Stimulated activated CD4-positive, alpha-beta T cell treated with anti-CD3 and anti-CD28 coated beads, Interleukin-15, amount 100 ng/mL, for 24 hours (primary cell): ENCODE results near the gene CNN1.

Source experiments
- DNase-seq: peaks from one replicate; pipeline ENCODE4 v3.0.0-alpha.2; 2020

CNN1 gene

DNA sequence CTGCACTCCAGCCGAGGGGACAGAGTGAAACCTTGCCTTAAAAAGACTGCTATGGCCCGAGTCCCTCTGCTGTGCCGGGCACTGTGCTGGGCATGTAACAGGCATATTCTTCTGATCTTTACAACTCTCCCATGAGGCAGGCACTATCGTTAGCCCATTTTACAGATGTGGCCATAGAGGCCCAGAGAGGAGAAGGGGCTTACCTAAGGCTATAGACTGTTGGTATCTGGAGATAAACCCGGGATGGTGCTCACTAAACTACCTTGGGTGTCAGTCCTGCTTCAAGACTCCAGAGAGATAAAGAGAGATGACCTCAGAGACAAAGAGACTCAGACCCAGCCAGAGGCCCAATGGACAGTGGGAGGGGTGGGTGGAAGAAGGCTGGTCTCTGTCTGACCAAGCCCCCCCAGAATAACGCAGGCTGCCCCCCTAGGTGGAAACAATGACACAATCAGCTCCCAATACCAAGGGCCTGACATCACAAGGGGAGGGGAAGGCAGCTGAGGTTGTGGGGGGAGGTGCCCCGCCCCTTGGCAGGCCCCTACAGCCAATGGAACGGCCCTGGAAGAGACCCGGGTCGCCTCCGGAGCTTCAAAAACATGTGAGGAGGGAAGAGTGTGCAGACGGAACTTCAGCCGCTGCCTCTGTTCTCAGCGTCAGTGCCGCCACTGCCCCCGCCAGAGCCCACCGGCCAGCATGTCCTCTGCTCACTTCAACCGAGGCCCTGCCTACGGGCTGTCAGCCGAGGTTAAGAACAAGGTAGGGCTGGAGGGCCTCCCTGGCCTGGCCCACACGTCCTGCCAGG lies at the start of gene CNN1:
CNN1 (plus strand) TSS at position 620 of the 805 bp plus-strand sequence; CDS start at position 697, 77 bp downstream.
- DNase-seq: no peak

DNA sequence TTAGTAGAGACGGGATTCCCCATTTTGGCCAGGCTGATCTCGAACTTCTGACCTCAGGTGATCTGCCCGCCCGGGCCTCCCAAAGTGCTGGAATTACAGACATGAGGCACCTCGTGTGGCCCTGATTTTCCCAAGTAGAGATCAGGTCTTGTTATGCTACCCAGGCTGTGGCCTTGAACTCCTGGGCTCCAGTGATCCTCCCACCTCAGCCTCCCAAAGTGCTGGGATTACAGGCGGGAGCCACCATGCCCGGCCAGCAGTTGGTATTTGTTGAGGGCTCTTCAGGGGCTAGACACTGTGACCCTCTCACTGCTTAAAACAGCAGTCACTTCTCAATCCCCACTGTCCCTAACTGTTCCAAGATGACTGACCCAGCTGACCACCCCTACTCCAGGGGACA lies 49.3 kb upstream of the CNN1 start:
- DNase-seq: no peak

DNA sequence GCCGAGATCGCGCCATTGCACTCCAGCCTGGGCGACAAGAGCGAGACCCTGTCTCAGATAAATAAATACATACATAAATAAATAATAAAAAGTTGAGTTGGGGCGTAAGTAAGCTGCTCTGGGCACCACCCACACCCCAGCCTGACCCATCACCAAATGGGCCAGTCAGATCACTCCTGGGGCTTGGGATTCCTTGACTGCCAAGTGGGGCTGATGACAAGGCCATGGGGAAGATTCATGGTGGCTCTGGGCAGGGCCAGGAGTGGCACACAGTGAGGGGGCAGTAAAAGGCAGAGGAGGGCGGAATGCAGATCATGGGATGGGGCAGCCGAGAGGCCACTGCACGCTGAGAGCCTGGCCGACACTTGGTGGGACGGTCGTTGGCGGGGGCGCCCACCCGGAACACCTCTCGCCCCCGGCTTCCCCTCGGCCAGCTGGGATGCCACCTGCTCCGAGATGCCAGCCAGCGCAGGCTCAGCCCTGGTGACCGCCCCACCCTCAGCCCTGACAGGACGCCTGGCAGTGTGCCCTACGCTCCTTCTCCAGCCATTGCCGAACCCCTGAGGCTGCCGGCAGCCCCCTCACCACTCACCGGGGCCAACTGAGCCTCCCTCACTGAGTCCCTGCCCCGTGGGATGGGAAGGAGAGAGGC lies 43.9 kb upstream of the CNN1 start:
- no peak for DNase-seq

DNA sequence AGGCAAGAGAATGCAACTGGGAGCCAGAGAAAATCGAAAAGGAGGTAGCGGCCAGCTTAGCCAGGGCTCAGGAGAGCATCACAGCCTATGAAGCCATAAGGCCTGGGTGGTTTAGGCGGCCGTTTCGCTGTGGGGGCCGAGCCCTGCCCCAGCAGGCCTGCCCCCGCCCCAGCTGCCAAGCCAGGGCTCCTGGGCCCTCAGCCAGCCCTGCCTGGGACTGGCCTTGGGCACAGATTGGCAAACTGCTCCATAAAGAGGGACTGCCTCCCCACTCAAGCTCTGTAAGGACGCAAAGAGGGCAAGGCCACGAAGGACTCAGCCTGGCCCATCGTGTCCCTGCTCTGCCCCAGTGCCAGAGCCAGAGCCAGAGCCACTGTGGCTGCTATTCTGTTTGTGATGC lies 43.2 kb upstream of the CNN1 start:
- DNase-seq: no peak

DNA sequence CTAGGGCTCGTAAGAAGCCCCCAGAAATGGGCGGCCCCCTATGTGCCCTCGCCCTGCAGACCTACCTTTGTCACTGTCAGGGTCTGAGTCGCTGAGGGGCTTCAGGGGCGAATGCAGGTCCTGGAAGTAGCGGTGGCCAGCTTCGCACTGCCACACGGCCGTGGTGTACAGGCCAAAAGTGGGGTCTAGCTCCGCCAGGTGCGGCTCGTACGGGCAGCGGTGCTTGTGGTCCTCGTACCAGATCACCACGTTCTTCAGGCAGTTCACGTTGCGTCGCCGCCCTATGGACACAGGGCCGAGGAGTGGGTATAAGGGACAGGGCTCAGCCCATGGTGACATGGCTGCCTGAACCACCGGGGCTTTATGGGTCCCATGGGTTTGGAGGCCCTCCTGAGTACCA lies 42.8 kb upstream of the CNN1 start:
- no peak for DNase-seq

DNA sequence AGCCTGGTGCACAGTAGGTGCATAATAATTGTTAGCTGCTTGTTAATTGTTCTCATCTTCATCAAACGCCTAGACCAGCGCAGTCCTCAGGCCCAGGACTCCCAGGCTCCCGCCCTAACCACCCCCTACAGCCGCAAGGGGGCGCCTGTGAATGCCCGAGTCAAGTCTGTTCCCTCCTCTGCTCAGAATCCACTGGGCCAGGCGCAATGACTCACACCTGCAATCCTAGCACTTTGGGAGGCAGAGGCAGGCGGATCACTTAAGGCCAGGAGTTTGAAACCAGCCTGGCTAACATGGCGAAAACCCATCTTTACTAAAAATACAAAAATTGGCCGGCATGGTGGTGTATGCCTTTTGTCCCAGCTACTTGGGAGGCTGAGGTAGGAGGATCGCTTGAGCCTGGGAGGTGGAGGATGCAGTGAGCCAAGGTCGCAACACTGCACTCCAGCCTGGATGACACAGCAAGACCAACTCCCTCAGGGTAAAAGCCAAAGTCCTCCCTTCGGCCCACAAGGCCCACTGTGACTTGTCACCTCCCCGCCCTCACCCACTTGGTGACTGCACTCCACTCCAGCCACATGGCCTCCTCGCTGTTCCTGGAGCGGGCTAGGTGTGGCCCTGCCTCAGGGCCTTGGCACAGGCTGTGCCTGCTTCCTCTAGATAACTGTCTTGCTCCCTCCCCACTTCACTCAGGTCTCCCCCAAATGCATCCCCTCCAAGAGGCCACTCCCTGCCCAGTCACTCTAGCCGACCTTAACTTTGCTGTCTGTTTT lies 42.1 kb upstream of the CNN1 start:
- DNase-seq: peak; percentile 80

DNA sequence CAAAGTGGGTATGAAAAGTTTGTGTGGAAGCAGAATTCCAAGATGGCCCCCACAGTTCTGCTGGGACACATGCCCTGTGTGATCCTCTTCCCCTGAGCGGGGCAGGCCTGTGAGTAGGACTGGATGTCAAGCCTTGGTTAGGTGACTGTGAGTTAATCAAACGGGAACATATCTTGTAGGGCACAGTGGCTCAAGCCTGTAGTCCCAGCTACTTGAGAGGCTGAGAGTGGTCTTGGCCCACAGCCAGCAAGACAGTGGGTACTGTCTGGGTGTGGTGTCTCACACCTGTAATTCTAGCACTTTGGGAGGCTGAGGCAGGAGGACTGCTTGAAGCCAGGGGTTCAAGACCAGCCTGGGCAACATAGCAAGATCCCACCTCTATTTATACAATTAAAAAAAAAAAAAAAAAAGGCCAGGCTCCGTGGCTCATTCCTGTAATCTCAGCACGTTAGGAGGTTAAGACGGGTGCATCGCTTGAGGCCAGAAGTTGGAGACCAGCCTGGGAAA lies 39.4 kb upstream of the CNN1 start:
- DNase-seq: no peak

DNA sequence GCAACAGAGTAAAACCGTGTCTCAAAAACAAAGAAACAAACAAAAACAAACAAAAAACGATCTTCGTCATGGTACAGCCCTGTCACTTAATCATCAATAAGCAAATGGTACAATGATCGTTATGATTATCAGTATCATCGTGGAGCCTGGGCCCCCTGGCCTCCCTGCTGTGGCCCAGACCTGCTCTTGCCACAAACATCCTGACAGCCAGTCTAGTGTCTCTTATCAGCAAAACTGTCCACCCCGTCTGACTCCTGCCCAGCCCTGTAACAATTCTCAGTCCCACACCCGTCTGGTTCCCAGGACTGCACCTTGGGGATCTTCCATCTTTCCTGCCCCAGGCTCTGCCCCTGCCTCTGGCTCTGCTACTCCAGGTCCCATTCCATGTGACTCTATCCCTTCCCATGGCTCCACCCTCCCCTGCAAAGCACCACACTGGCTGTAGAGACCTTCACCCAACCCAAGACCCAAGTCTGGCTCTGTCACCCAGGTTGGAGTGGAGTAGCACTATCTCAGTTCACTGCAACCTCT lies 38.7 kb upstream of the CNN1 start:
- DNase-seq: no peak

DNA sequence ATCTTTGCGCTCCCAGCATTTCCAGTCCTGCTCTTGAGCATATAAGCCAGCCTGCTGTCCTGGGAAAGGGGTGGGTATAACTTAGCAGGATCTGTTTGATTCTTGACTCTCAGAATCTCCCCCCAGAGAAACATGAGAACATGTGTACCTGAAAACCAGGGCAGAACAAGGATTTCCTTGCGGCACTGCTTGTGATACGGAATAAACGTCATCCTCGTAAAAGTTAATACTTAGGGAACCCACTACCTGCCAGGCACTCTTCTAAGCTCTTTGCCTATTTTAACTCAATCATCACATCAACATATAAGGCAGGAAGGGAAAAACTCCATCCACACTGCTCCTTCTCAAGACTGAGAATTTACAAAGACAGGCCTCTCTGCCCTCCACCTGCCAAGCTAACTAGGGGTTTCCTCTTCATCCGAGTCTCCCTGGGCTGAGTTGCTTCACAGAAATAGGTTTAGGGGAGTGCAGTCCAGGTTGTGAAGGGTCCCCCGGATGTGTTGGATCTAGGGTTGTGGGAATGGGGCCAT lies 34.1 kb upstream of the CNN1 start:
- no peak for DNase-seq

DNA sequence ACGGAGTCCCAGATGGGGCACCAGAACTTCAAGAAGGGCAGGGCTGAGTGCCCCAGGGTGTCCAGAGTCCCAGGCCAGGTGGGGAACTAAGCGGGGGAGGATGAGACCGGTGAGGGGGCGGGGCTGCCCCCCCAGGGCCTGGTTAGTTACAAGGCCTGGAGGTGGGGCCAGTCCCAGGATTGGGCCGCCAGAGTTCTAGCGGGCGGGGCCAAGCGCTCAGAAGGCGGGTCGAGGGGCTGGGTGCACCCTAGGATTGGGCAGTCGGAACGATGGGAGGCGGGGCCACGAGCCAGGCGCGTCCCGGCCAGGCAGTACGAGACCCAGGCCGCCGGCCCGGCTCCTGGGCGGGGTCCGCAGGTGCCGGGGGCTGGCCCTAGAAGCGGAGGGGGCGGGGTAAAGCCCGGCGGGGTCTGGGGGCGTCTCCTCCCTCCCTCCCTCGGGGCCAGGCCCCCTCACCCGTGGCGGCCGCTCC lies 33.6 kb upstream of the CNN1 start:
- DNase-seq: peak; percentile 99

DNA sequence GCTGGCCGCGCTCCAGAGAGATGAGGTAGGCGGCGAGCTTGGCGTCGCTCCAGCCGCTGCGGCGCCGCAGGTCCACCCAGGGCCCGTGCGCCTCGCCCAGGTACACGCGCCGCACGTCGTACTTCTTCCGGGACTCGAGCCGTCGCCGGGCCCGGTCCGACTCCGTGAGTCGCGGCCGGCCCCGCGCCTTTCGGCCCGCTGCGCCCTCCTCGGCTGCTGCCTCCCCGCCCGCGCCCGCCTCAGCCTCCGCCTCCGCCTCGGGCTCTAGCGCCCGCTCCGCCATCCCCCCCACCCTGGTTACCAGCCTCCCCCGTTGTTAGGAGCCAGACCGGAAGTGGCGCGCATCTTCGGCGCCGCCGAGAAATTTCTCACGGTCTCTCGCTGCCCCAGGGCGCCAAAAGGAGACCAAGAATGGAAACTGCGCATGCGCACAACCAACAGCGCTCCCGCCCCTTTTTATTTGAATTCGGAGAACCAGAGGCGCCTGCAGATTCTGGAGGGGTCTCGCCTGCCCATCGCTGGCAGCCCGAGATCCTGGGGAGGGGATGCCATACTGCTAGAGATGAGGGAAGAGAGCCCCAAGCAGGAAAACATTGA lies 33.0 kb upstream of the CNN1 start, which contains the start of gene ZNF653:
ZNF653 (minus strand) TSS at position 336 of the 597 bp plus-strand sequence; CDS start at position 283, 53 bp downstream.
- peak; percentile 95 for DNase-seq

DNA sequence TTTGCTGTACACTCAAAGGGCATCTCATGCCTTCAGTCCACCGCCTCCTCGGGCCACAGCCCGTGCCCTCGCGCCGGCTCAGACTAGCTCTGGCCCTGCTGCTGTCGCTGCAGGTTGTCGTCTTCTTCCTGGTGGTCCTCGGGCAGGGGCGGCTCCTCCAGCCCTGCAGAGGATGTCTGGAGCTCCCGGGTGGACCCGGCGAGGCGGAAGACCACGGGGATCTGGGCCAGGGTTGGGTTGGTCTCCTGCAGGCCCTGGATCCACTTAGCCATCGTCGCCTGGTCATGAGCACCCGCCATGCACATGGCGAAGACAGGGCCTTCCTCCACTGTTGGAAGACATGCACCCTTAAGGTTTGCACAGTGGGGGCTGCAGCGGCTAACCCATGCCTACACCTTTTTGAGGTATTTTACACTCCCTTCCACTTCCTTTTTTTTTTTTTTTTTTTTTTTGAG lies 32.5 kb upstream of the CNN1 start:
- DNase-seq: no peak

DNA sequence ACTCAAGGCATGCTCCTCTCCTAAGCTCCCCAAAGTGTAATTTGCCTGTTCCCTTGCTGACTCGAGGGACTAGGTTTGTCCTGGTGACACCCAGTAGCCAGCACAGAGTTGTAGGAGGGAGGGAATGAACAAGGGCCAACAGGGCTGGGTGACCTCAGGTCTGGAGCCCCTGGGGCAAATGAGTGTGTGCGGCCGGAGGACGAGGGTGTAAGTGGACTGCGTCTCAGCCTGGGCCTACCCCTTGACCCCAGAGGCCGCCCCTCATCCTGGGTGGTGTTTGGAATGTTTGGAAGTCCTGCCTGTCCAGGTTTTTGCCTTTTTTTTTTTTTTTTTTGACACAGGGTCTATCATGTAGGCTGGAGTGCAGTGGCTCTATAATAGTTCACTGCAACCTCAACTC lies 31.7 kb upstream of the CNN1 start:
- no peak for DNase-seq

DNA sequence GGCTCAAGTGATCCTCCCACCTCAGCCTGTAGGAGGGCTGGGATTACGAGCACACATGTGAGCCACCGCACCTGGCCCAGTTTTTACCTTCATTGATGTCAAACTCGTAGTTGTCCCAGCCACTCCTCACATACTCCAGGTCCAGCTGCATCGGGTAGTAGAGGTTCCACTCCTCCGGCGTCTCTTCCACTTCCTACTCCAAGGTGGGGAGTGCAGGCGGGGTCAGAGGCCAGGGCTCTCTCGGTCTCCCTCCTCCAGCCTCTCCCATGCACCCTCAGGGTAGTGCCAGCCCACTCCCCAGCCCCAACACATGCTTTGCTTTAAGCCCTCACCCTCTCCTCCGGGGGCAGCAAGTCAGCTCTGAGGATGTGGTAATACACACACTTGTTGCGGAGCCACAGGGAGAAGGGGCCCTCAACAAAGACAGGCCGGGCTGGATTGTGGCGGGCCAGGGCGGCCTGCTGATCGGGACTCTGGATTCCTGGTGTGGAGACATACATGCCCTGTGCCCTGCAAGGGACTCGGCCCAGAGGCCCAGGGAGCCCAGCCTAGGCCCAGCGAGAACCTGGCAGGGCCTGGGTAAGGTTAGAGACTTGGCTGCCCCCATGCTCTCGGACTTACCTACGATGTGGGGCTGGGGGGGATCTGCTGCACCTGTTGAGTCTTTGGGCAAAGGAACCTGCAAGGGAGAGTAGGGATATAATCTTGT lies 31.1 kb upstream of the CNN1 start:
- no peak for DNase-seq

DNA sequence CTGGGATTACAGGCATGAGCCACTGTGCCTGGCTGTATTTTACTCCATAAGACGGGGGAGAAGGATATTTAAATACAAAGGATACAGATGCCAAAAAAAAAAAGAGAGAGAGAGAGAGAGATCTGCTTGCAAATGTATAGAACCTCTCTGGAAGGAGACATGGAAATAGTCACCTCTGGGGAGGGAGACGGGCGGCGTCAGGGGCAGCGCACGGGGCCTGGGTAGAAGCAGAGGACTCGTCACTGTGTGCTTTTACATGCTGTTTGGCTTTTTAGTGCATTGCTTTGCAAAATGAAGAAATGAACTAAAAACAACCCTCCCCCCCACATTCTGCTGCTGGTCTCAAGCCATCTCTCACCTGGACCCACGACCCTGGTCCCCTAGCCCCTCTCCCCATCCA lies 28.2 kb upstream of the CNN1 start:
- no peak for DNase-seq

DNA sequence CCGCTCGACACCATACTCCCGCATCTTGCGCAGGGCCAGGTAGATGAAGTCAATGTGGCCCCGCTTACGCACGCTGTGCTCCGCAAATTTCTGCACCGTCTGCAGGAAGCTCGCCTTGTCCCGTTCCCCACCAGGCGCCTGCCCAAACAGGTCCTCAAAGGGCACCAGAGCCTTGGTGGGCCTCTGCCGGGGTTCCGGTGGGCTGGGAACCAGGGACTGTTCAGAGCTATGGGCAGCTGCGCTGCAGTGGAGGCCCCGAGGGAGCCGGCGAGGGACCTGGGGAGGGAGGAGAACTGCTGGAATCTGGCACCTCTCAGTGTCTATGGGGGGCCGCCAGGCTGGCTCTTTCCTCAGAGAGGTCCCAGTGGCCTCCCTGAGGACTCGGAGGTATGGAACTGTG lies 24.7 kb upstream of the CNN1 start:
- DNase-seq: no peak

DNA sequence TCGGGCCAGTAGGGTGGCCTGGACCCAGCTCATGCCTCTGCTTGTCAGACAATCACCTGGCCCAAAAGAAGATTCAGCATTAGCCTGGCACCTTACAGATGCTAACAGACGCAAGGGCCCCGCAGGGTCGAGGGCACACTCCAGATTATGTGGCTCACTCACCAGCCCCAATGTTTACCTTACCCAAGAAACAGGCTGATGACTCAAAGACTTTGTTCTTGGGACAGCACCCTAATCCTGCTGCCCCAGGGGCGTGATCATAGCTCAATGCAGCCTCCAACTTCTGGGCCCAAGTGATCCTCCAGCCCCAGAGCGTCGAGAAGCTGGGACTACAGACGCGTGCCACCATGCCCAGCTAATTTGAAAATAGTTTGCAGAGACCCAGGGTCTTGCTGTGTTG lies 19.5 kb upstream of the CNN1 start:
- DNase-seq: no peak

DNA sequence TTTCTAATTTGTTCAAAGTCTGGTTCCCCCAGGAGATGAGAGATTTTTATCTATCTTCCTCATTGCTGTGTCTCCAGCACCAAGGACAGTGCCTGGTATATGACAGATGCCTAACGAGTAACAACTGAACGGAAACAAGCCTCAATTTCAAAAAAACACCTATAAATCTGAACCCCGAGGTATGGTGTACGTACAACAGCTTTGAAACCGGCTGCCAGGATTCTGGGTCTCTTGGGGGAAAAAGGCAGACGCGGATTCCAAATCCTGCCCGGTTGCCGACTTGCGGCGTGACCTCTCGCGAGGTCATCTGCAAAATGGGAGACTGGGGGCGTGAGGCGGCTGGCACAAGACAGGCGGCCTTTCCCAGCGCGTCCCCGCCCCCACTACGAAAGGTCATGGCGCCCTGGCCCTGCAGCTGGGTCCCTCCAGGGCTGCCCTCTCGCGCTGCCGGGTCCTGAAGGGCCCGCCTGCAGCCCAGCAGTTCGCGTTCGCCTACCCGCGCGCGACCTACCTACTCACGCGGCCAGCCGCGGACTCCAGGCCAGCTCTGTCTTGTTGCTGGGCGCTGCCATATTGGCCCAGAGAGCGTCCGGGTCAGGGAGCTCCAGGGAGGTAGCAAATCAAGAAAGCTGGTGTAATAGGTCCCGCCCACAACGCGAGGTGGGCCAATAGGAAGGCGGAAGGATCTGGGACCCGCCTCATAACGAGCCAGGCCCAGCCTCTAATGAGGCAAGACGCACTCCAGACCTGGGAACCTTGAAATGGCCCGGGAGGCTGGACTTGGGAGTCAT lies 9.9 kb upstream of the CNN1 start, which contains the start of gene ECSIT:
ECSIT (minus strand) TSS at position 584 of the 791 bp plus-strand sequence. CDS start 9,964 bp downstream, outside the sequence.
- peak; percentile 96 for DNase-seq

DNA sequence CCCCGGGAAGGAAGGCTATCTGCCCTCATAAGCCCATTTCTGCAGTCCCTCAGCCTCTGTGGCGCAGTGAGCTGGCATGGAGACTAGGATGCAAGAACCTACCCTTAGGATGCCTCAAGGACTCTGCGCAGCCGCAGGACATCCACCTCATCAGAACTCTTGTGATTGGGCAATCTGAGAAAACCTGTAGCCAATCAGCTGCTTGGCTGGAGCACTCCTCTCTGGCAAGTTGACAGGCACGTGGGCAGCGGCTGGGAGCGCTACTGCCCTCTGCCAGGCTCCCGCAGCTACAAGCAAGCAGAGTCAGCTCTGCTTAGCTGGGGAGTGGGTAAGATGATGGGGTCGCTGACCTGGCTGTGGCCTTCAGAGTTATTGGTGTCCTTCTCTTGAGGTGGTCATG lies 8.2 kb upstream of the CNN1 start:
- DNase-seq: peak; percentile 73

DNA sequence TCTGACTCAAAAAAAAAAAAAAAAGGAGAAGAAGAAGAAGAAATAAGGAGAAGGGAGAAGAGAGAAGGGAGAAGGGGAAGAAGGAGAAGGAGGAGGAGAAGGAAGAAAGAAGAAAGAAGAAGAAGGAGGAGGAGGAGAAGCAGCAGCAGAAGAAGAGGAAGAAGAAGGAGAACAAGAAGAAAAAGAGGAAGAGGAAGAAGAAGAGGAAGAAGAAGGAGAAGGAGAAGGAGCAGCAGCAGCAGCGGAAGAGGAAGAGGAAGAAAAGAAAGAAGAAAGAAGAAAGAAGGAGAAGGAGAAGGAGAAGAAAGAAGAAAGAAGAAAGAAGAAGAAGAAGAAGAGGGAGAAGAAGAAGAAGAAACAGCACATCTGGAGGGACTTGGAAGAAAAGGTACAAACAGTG lies 4.1 kb upstream of the CNN1 start:
- no peak for DNase-seq

DNA sequence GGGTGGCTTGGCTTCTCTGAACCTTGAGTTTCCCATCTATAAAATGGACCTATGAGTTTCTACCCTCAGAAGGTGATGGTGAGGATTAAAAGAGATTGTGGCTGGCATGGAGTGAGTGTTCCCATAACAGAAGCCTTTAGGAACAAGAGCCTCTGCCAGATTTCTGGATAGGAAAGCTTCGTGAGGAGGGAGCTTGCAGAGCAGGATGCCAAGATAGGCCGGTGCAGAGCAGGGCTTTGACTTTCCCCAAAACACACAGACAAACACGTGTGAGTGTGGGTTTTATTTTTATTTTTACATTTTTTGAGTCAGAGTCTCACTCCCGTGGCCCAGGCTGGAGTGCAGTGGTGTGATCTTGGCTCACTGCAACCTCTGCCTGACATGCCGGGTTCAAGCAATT lies 3.7 kb upstream of the CNN1 start:
- no peak for DNase-seq
